Uterus (tissue), 2 donors: ENCODE data around the gene YES1.

ENCODE experiments used
- CTCF ChIP-seq, 4 experiments: fragments of 200-600 bp in 2 of 4; fragments of 450-650 bp in 2 of 4; sonication (generic) in 2 of 4; IDR thresholded peaks; one replicate each; pipeline ENCODE4 v1.5.1; 2016 to 2019; ENCODE audit warnings: antibody characterized with exemption in 4 of 4, mild to moderate bottlenecking in 2 of 4, moderate library complexity in 1 of 4
- POLR2A ChIP-seq, 2 donors: fragments of 450-650 bp; IDR thresholded peaks; one replicate each; pipeline ENCODE4 v1.6.1; 2016; ENCODE audit warnings: antibody characterized with exemption in 2 of 2, mild to moderate bottlenecking in 1 of 2, moderate library complexity in 1 of 2

GRCh38 chr18:815353-815752 lies 3.3 kb upstream of the YES1 start:
- no peak for TF ChIP-seq CTCF (IDR thresholded peaks at IDR 0.05)
- no peak for TF ChIP-seq POLR2A (IDR thresholded peaks at IDR 0.05)
